SK-N-SH treated with all-trans-retinoic acid at 6 μM for 48 hours (cell line): ENCODE measurements around the gene VPS13C.

ENCODE experiments used
- ISL1 ChIP-seq: fragments of 250-450 bp; sonication (Bioruptor Pico); IDR thresholded peaks from 2 replicates; pipeline ENCODE4 v2.1.2; 2022; ENCODE audit warnings: mild to moderate bottlenecking, moderate library complexity
- PATZ1 ChIP-seq: fragments of 250-450 bp; sonication (Bioruptor Pico); IDR thresholded peaks from 2 replicates; pipeline ENCODE4 v1.8.0; 2020; ENCODE audit warnings: mild to moderate bottlenecking, moderate library complexity, borderline replicate concordance
- TSHZ2 ChIP-seq: fragments of 250-450 bp; sonication (Bioruptor Pico); IDR thresholded peaks from 2 replicates; pipeline ENCODE4 v1.5.0; 2020; ENCODE audit warnings: mild to moderate bottlenecking, moderate library complexity

GRCh38 chr15:61853195-61853594 is 207.1 kb downstream of the VPS13C start:
- TF ChIP-seq PATZ1 (CRISPR knock-in tag) (no peak), ISL1 (CRISPR knock-in tag) (no peak), TSHZ2 (CRISPR knock-in tag) (no peak)
